Right kidney (tissue), 9 donors: ENCODE results near the gene LIG3.
"Not testable (repeated sequence)": the region's sequence is repeated elsewhere in the genome, so short reads cannot be mapped to it uniquely, and the experiment has no call there.

Experiments
- DNase-seq: peaks from one replicate; pipeline ENCODE4 v3.0.0-alpha.2; 2016
- long read RNA-seq, 8 donors: transcript quantifications; one replicate each; lab custom pipeline, GENCODE V29; 2026

Gene LIG3
- long read RNA-seq, donor 1, full-length matches to known transcripts: 3 of 3 reads
- long read RNA-seq, donor 1, partial matches to known transcripts: 0 of 3 reads
- long read RNA-seq, donor 1, other reads (novel, unspliced or antisense): 0 of 3 reads
- long read RNA-seq, donor 2, partial matches to known transcripts: 5 of 7 reads
- long read RNA-seq, donor 2, other reads (novel, unspliced or antisense): 0 of 7 reads
- long read RNA-seq, donor 3, full-length matches to known transcripts: 1 of 28 reads
- long read RNA-seq, donor 3, partial matches to known transcripts: 27 of 28 reads
- long read RNA-seq, donor 3, other reads (novel, unspliced or antisense): 0 of 28 reads
- long read RNA-seq, donor 4, partial matches to known transcripts: 5 of 7 reads
- long read RNA-seq, donor 4, other reads (novel, unspliced or antisense): 0 of 7 reads
- long read RNA-seq, donor 5: 0 reads
- long read RNA-seq, donor 6, partial matches to known transcripts: 0 of 4 reads
- long read RNA-seq, donor 6, other reads (novel, unspliced or antisense): 0 of 4 reads
- long read RNA-seq, donor 7: 0 reads
- long read RNA-seq, donor 8, partial matches to known transcripts: 32 of 37 reads
- long read RNA-seq, donor 8, other reads (novel, unspliced or antisense): 0 of 37 reads

DNA sequence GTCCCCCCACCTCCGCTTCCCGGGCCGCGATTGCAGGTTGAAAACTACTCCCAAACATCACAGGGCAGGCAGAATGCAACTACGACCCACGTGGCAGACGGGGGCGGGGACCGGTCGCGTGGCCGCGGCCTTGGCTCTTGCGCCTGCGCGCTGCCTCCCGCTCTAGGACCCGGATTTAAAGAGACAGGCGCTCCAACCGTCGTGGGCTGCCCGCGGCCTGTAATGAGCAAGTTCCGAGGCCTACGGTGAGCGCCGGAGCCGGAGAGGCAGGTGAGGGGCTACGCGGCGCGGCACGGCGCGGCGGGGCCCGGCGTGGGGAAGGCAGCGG lies at the start of gene LIG3:
LIG3 (plus strand) TSS at position 160 of the 328 bp plus-strand sequence. CDS start 2,494 bp downstream, outside the sequence.
- DNase-seq: peak; percentile 87

DNA sequence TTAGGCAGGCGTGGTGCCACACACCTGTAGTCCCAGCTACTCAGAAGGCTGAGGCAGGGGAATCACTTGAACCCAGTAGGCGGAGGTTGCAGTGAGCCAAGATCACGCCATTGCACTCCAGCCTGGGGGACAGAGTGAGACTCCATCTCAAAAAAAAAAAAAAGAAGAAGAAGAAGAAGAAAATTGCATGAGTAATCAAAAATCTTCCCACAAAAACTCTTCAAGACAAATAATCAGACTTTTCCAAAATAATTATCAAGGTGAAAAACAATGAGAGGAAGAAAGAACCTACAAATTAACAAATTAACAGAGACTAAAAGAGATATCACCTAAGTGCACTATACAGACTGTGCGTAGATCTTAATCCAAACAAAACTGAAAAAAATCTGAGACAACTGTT lies 29.5 kb upstream of the LIG3 start:
- DNase-seq: not testable (repeated sequence)

DNA sequence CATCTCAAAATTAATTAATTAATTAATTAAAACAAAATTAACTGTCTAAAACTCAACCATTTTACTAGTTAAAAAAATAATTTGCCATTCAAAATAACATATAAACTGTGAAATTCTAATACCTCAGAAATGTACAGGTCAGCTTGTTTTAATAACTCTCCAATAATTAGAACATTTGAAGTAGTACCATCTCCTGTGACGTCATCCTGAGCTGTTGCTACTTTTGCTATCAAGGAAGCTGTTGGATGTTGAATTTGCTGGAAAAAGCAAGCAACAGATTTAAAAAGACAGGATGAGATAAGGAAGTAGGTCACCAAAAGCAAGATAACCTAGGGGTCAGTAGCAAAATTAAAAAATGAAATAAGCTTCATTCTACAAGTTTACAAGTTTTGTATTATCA lies 21.9 kb upstream of the LIG3 start:
- DNase-seq: no peak

DNA sequence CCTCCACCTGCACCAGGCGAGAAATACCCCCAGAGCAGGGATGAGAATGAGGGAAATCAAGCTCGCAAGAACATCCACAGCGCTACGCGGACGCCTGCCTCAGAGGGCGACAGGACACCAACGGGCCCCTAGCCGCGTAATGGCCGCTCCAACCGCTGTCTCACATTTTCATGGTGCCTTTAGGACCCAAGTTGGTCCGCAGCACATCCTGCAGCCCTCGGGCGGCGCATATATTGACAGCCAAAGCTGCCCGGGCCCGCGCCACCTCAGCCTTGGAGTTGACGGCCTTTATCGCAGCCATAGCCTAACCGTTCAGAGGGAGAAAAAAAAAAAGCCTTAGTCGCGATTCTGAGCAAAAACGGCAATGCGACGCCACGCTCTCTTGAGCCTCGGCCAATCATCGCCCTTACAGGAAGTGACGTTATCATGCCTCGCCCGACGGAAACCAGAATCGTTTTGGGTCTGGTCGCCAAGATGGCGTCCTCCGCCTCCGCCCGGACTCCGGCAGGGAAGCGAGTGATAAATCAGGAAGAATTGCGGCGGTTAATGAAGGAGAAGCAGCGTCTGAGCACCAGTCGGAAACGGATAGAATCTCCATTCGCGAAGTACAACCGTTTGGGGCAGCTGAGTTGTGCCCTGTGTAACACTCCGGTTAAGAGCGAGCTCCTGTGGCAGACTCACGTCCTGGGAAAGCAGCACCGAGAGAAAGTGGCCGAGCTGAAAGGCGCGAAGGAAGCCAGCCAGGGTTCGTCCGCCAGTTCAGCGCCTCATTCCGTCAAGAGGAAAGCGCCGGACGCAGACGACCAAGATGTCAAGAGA lies 19.0 kb upstream of the LIG3 start, which contains the start of the genes CCT6B and ZNF830:
CCT6B (minus strand) TSS at position 368 of the 819 bp plus-strand sequence; CDS start at position 301, 67 bp downstream.
ZNF830 (plus strand) TSS at position 448 of the 819 bp plus-strand sequence; CDS start at position 475, 27 bp downstream.
- DNase-seq: peak; percentile 96

DNA sequence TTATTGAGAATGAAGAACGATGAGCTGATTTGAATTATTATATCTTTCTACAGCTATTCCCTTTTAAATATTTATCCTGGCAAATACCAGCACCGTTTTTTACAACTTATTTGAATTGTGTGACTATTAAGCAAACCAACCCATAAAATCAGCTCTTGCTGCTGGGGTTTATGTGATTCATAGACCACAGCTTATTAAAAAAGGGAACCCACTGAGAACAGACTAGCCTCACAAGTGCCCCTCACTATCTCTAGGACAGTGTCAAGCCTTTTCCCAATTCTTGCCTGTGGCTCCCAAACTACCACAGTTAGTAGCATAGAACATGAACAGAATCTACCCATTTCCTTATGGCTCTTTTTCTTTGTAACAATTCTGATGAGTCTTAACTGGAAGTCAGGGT lies 6.1 kb upstream of the LIG3 start:
- DNase-seq: no peak

DNA sequence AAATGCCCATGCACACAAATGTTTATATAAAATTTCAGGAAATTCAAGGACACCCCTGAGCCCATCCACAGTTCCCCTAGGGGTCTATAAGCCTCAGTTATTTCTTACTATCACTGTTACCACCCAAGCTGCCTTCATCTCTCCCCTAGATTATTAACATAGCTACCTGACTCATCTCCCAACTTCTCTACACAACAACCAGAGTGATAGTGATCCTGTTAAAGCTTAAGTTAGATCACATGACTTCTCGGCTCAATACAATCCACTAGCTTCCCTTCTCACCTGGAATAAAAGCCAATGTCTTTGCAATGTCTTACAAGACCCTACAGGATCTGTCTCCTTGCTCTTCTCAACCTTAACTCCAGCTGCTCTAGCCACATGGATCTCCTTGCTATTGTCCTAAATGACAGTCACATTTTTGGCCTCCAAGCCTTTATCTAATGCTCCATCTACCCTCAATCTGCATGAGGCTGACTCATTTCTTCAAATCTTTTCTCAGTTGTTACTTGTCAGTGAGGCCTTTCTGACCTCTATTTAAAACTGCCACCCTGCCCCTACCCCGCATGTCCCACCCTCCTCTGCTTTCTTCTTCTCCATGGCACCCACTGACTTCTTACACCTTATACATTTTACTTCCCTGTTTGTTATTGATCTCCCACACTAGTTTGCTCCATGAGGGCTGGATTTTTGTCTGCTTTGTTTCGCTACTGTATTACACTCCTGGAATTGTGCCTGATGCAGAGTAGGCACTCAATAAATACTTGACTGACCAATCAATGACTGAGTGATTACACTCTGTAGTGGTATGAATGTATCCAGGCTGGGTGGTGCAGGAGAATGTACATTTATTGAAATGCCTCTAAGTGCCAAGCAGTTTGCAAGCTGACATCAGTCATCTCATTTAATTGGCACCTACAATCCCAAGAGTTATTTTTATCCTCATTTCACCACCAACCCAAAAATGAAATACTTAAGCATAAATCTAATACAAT lies 5.2 kb upstream of the LIG3 start:
- no peak for DNase-seq

DNA sequence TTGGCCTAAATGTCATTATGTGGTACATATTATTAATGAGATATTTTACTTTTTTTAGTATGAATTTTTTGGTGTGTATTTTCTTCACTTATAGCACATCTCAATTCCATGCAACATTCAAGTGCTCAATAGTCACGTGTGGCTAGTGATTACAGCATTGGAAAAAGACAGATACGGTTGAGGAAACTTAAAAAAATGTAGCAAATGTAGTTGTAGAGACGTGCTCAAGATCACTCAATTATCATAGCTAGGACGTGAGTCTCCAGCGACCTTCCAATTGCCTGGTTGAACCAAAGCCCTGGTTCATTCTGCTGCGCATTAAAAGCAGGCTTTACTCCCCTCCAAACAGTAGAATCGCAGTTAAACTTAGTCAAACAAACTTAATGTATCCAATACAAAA lies 1.2 kb upstream of the LIG3 start:
- DNase-seq: no peak

DNA sequence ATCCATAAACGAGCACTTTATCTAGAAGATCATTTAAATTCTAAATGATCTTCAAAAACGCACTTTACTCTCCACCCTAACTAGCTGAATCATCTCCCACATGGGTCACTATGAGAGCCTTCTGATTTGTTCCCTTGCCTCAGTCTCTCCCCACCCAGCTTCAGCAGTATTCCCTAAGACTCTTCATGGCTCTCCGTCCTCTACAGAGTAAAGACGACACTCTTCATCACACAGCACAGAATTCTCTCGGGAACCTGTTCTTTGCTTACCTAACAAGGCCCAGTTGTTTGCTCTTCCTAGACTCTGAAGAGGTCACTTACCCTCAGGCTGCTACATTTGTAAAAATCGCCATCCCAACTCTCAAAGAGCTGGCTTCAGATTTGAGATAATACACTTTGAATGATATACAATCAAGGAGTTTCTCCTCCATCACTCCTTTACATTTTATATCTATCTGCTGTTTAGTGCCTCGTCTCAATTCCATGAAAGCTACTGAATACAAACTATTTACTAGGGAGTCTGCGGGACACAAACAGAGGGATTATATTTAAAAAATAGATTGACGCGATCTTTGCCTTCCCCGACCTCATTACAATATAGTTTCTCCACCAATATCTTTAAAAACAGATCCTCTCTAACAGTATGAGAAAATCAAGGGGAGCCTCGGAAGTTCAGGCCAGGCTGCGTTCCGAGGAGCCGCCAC lies 511 bp upstream of the LIG3 start:
- no peak for DNase-seq

DNA sequence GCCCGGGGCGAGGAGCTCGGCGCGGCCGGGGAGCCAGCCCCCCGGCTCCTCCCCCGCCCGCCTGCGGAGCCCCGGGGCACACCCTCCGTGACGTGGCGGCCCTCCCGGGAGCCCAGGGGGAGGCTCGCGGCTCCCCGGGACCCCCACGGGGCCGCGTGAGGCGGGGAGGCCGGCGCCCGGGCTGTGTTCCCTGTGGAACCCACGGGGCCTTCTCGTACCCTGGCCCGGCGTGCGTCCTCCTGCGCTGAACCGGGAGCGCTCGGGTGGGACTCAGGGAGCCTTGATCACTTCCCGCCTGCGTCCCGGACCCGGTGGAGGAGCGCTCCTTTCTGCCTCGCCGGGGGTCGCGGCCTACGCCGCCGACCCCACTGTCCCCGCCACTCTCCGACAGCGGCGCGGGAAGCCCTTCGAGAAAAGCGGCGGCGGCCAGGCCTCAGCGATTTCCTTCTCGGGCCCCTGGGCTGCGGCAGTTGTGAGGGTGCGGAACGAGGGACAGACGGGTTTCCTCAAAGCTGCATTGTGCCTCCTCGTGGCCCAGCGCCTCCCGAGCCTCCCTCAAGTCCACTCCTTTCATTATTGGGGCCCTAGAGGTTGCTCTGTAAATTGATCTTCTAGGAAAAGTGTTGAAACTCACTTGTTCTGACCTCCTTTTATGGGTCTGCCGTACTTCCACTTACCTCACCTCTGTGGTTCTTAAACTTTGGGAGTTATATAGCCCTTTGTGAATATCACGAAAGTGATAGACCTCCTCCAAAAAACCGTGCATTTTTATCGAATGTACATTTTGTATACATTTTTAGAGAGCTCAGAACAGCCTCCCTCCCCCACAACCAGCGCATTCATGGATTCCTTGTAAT lies 597 bp downstream of the LIG3 start:
- DNase-seq: peak; percentile 97

DNA sequence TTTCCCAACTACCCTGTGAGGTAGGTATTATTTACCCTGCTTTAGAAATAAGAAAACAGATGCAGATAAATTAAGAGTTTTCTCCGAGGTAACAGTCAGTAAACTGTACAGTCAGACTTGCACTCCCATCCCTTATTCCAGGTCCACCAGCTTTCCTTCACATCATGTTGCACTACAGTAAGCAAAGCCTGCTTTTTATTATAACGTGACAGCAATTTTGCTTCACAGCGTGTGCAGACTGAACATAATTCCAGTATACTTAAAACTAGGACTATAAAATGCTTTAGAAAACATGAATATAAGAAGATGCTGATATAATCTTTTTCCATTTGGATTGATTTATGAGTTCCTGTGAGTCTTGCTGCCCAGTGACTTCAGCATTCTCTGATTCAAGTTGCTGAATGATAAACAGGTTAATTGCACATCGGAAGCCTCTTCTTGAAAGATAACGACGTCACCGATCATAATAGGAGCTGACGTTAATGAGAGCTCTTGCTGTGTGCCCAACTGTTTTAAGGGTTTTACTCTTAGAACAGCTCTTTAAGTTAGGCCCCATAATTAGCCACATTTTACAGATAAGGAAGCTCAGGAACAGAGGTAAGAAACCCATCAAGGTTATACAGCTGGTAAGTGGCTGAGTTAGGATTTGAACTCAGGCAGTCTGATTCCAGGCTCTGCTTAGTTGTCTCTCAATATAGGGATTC lies 1.4 kb downstream of the LIG3 start:
- no peak for DNase-seq

DNA sequence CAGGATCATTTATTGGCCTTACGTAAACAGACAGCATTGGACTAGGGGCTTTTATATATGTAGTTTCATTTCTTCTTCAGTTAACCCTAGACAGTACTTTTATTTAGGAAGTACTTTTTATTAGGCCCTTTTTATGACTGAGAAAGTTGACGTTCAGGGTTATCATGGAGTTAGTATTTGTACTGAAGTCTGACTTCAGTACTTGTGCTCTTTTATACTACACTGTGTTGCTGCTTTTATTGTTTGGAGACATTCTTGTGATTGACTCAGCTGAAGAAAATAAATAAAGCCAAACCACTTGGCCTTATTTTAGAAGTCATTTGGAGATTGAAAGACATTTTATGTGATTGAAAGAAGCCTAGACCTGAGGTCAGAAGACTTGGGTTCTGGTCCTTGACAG lies 6.9 kb downstream of the LIG3 start:
- no peak for DNase-seq

DNA sequence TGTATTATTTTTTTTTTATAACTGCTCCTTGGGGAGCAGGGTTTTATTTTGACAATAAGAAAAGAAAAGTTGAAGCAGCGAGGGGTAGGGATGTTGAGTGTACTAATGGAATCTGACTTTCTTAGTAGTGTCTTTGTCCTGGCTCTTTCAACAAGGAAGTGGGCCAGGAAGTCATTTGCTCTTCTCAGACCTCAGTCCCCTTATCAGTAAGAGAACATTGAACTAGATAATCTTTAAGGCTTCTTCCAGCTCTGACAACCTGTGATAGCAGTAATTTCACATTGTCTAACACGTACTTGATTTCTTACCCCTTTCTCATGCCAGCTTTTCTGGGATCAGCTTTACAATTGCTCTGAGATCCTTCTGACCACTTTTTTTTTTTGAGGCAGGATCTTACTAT lies 8.3 kb downstream of the LIG3 start:
- no peak for DNase-seq

DNA sequence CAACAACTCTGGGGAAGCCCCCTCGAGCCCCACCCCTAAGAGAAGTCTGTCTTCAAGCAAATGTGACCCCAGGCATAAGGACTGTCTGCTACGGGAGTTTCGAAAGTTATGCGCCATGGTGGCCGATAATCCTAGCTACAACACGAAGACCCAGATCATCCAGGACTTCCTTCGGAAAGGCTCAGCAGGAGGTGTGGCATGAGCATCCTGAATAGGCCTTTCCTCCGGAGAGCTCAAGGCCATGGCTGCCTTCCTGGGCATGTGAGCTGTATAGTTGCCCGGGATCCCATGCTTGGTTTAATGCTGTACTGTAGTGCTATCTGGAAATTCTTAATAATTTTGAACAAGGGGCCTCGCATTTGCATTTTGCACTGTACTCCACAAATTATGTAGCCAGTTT lies 9.2 kb downstream of the LIG3 start:
- no peak for DNase-seq

DNA sequence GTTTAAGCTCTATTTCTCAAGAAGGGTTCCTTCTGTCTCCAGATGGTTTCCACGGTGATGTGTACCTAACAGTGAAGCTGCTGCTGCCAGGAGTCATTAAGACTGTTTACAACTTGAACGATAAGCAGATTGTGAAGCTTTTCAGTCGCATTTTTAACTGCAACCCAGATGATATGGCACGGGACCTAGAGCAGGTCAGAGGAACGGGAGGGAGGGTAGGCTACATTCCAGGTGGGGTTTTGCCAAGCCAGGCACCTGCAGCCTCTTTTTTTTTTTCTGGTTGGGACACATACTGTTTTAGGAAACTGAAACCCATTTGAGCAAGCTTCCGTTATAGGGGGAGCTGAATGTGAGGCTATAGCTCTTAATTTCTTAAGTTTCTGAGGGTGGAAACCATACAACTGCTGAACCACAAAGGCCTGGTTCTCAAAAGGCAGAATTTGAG lies 10.6 kb downstream of the LIG3 start:
- DNase-seq: no peak

DNA sequence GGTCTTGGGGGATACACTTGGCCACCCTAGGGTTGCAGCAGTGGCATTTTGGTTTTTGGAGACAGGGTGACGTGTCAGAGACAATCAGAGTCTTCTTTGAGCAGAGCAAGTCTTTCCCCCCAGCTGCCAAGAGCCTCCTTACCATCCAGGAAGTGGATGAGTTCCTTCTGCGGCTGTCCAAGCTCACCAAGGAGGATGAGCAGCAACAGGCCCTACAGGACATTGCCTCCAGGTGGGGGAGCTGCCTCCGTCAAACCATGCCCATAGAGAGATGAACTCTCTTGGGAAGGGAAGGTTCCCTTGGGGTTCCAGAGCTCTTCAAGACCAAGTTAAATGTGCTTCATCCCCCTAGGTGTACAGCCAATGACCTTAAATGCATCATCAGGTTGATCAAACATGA lies 11.3 kb downstream of the LIG3 start:
- DNase-seq: no peak

DNA sequence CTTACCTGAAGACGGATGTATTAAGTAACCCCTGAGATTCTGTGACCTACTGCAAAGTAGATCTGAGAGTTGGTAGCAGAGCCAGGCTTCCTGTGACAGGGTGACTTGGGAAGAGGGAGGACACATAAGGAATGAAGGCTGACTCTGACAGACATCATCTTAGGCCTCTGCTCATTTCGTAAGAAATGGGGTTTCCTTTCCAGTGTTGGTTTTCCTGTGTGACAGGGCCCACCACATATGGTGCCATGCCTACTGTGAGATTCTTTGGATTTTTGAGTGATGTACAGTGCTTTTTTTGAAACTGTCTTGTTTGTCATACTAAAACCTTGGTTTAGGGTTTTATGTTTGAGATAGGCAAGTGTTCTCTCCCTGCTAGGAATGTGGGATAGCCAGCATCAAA lies 12.7 kb downstream of the LIG3 start:
- no peak for DNase-seq

DNA sequence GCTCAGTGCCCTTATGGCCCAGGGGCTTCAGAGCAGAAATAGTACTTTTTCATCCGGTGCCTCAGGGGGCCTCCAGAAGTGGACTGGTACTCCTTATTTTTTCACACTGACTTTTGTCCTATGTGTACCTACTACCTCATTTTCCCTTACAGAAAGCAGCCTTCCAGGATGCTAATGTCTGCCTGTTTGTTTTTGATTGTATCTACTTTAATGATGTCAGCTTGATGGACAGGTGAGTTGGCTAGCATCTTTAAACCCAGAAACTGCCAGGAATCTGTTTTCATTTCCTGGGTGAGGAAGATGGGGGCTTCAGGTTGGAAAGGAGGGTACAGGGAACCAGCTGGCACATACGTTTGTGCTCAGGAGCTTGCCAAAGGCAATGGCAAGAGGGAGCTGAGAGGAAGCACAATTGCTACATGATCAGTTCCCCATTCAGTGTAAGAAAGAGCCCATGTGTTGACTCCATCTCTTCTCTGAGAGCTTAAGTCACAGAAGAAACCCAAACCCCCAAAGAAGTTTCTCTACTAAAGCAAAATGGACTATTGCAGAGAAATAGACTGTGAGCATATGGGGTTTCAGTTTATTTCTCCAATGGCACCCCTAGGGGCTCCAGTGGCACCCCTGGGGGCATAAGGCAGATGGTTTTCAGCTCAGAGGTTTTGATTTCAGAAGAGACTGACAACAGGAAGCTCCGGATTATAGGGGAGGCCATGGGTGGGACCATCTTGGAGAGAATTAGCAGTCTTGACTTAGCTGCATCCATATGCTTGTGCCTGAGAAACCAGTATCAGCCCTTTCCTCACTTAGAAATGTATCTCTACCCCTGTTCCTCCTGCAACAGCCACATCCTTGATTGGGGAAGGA lies 16.3 kb downstream of the LIG3 start:
- no peak for DNase-seq

DNA sequence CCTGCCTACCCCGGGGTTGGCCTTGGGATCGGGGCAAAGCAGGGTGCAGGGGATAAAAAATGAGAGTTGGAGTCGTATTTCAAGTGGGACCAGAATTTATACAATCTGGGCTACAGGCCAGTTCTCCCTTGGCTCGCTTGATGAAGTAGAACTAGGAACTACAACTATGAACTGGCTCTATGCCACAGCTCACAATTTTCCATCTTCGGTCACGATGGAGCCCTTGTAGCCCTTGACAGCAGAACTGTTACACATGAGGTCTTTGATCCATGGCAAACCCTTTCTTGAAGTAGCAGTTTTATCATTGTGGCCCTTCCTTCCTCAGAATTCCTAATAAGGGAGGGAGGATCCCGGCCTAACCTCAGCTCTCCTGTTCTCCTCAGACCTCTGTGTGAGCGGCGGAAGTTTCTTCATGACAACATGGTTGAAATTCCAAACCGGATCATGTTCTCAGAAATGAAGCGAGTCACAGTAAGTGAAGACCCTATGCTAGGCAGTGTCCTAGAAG lies 17.1 kb downstream of the LIG3 start:
- DNase-seq: peak; percentile 34
